H1 (cell line): ENCODE data around the gene LPCAT1. TPM values are rescaled to one million over a fixed set of nuclear protein-coding genes. Genes with fewer than 3 reads are reported as not detected.

Experiments used
- CTCF ChIA-PET: fragments of 300-600 bp; sonication (Branson Sonifier 250); formaldehyde crosslinking; loops from one replicate; lab custom pipeline; 2021; ENCODE audit not compliant: partially characterized antibody; lab: Charles Lee
- POLR2A ChIA-PET: fragments of 300-600 bp; sonication (Branson Sonifier 250); formaldehyde crosslinking; loops from one replicate; lab custom pipeline; 2021; ENCODE audit warnings: inconsistent platforms; ENCODE audit not compliant: partially characterized antibody; lab: Charles Lee
- DNase-seq, 2 experiments: peaks; one replicate each; pipeline versions ENCODE4 v3.0.0 to v3.0.0-alpha.2; 2010 to 2022; ENCODE audit warnings: low spot score in 2 of 2, low read depth in 1 of 2, mixed read lengths in 1 of 2
- FAIRE-seq: peaks from 2 replicates; lab custom pipeline; 2011; peaks lifted over from hg19 to GRCh38; lab: Jason Lieb, UNC
- H2AFZ ChIP-seq: 2 replicates; pipeline ENCODE4 v1.8.1; 2012; ENCODE audit warnings: low read length, inconsistent platforms
- H2AK5ac ChIP-seq: 2 replicates; pipeline ENCODE4 v1.6.1; 2013; ENCODE audit warnings: low read depth, low read length
- H2BK120ac ChIP-seq: replicated peaks from 2 replicates; pipeline ENCODE3; 2013; ENCODE audit warnings: low read depth, low read length, inconsistent platforms
- H2BK12ac ChIP-seq: 2 replicates; pipeline ENCODE4 v1.6.1; 2013; ENCODE audit warnings: low read depth, low read length
- H2BK15ac ChIP-seq: 2 replicates; pipeline ENCODE4 v1.6.1; 2013; ENCODE audit warnings: low read length
- H2BK20ac ChIP-seq: 2 replicates; pipeline ENCODE4 v1.6.1; 2013; ENCODE audit warnings: low read length
- H2BK5ac ChIP-seq: 2 replicates; pipeline ENCODE4 v1.6.1; 2013; ENCODE audit warnings: low read depth, low read length
- H3K14ac ChIP-seq: 2 replicates; pipeline ENCODE4 v1.6.1; 2013; ENCODE audit warnings: inconsistent platforms; ENCODE audit not compliant: insufficient read length
- H3K18ac ChIP-seq: 2 replicates; pipeline ENCODE4 v1.6.1; 2013; ENCODE audit warnings: low read length; ENCODE audit errors: extremely low read depth
- H3K23ac ChIP-seq: 2 replicates; pipeline ENCODE4 v1.6.1; 2013; ENCODE audit warnings: inconsistent platforms; ENCODE audit not compliant: insufficient read length
- H3K23me2 ChIP-seq: 2 replicates; pipeline ENCODE4 v1.6.1; 2013; ENCODE audit warnings: low read depth, low read length
- H3K27ac ChIP-seq: 2 replicates; pipeline ENCODE4 v1.6.1; 2011; ENCODE audit warnings: low read depth, low read length, inconsistent platforms
- H3K27me3 ChIP-seq, 4 experiments: replicated peaks in 1 of 4; 1 replicate in 1 of 4; 2 replicates in 3 of 4; pipeline versions ENCODE4 v1.6.1 to v1.8.1; 2011 to 2013; ENCODE audit warnings: low read length in 3 of 4, mild to moderate bottlenecking in 3 of 4, inconsistent platforms in 2 of 4, mixed read lengths in 2 of 4, moderate library complexity in 1 of 4; ENCODE audit not compliant: control insufficient read depth in 3 of 4, insufficient read depth in 3 of 4; ENCODE audit errors: extremely low read depth in 1 of 4
- H3K36me3 ChIP-seq, 4 experiments: 2 replicates each; pipeline versions ENCODE4 v1.6.1 to v1.8.1; 2011 to 2013; ENCODE audit warnings: mild to moderate bottlenecking in 4 of 4, low read length in 3 of 4, moderate library complexity in 2 of 4, control low read depth in 1 of 4, inconsistent platforms in 1 of 4; ENCODE audit not compliant: insufficient read depth in 4 of 4, control insufficient read depth in 2 of 4
- H3K4ac ChIP-seq: replicated peaks from 2 replicates; pipeline ENCODE3; 2013; ENCODE audit warnings: low read length, low read depth, mixed read lengths, inconsistent platforms; ENCODE audit not compliant: insufficient read length
- H3K4me1 ChIP-seq, 4 experiments: replicated peaks in 1 of 4; 1 replicate in 1 of 4; 2 replicates in 3 of 4; pipeline versions ENCODE4 v1.6.1 to v1.8.1; 2011 to 2013; ENCODE audit warnings: low read length in 3 of 4, inconsistent platforms in 2 of 4, mixed read lengths in 1 of 4; ENCODE audit not compliant: insufficient read depth in 4 of 4, control insufficient read depth in 3 of 4
- H3K4me2 ChIP-seq, 2 experiments: 2 replicates each; pipeline versions ENCODE4 v1.6.1 to v1.8.1; 2011 to 2013; ENCODE audit warnings: low read depth in 2 of 2, low read length in 2 of 2, control low read depth in 1 of 2, inconsistent platforms in 1 of 2, mild to moderate bottlenecking in 1 of 2; ENCODE audit not compliant: insufficient read depth in 1 of 2
- H3K4me3 ChIP-seq, 4 experiments: fragments of 200-600, 300-600 bp in 1 of 4; sonication (generic), shearing (Covaris generic), sonication (Bioruptor Twin) in 1 of 4; 2 replicates each; pipeline versions ENCODE4 v1.5.1 to v1.8.1; 2011 to 2016; ENCODE audit warnings: low read length in 4 of 4, low read depth in 3 of 4, control low read depth in 2 of 4, inconsistent platforms in 2 of 4, mild to moderate bottlenecking in 2 of 4, mixed read lengths in 1 of 4, moderate library complexity in 1 of 4; ENCODE audit not compliant: insufficient read depth in 2 of 4; ENCODE audit errors: extremely low read depth in 1 of 4
- H3K56ac ChIP-seq: replicated peaks from 2 replicates; pipeline ENCODE3; 2013; ENCODE audit warnings: low read depth, mild to moderate bottlenecking, mixed read lengths, low read length, inconsistent platforms; ENCODE audit not compliant: insufficient read length
- H3K79me1 ChIP-seq: 2 replicates; pipeline ENCODE4 v1.6.1; 2013; ENCODE audit warnings: low read depth, low read length, control low read depth
- H3K79me2 ChIP-seq, 2 experiments: 2 replicates each; pipeline versions ENCODE4 v1.6.1 to v1.8.1; 2012 to 2013; ENCODE audit warnings: low read length in 2 of 2, mild to moderate bottlenecking in 2 of 2, inconsistent platforms in 1 of 2; ENCODE audit not compliant: insufficient read depth in 2 of 2, control insufficient read depth in 1 of 2
- H3K9ac ChIP-seq, 4 experiments: replicated peaks in 1 of 4; 1 replicate in 1 of 4; 2 replicates in 3 of 4; pipeline versions ENCODE4 v1.6.1 to v1.8.1; 2011 to 2013; ENCODE audit warnings: low read depth in 3 of 4, low read length in 3 of 4, control low read depth in 2 of 4, mild to moderate bottlenecking in 2 of 4, moderate library complexity in 2 of 4, inconsistent platforms in 1 of 4; ENCODE audit errors: extremely low read depth in 1 of 4
- H3K9me3 ChIP-seq, 2 experiments: 2 replicates each; pipeline versions ENCODE4 v1.6.1 to v1.8.1; 2012 to 2013; ENCODE audit warnings: mild to moderate bottlenecking in 2 of 2, moderate library complexity in 2 of 2, control low read depth in 1 of 2, inconsistent platforms in 1 of 2, low read depth in 1 of 2, low read length in 1 of 2, mixed read lengths in 1 of 2; ENCODE audit not compliant: insufficient read depth in 2 of 2
- H4K20me1 ChIP-seq, 2 experiments: replicated peaks in 1 of 2; 2 replicates each; pipeline versions ENCODE3 to v1.8.1; 2011 to 2013; ENCODE audit warnings: inconsistent platforms in 2 of 2, low read length in 2 of 2, mild to moderate bottlenecking in 1 of 2; ENCODE audit not compliant: insufficient read depth in 2 of 2, control insufficient read depth in 1 of 2
- H4K5ac ChIP-seq: 2 replicates; pipeline ENCODE4 v1.6.1; 2013; ENCODE audit warnings: low read length, low read depth, mixed read lengths, inconsistent platforms; ENCODE audit not compliant: insufficient read length
- H4K8ac ChIP-seq: 2 replicates; pipeline ENCODE4 v1.8.0; 2013; ENCODE audit warnings: mild to moderate bottlenecking, moderate library complexity, low read length, inconsistent platforms; ENCODE audit not compliant: insufficient read depth; ENCODE audit errors: extremely low read depth
- H4K91ac ChIP-seq: replicated peaks from 2 replicates; pipeline ENCODE3; 2013; ENCODE audit warnings: low read length, mixed read lengths, inconsistent platforms; ENCODE audit not compliant: insufficient read length
- KDM1A ChIP-seq: fragments of 200-600, 300-600 bp; sonication (generic); IDR thresholded peaks from 2 replicates; pipeline ENCODE4 v1.7.1; 2016; ENCODE audit warnings: mild to moderate bottlenecking, low read length, borderline replicate concordance
- WGBS, 2 experiments: shearing (Covaris generic) in 1 of 2; methylation state at CpG; one replicate each; pipeline versions ENCODE4 v1.1.6 to v1.1.7; 2013 to 2015; ENCODE audit warnings: low lambda C conversion rate in 2 of 2, mixed read lengths in 2 of 2, inconsistent platforms in 1 of 2, low coverage in 1 of 2, missing lambda C conversion rate in 1 of 2; ENCODE audit not compliant: insufficient replicate concordance in 2 of 2, insufficient coverage in 1 of 2, insufficient read length in 1 of 2; ENCODE audit errors: extremely low coverage in 1 of 2, missing lambda C conversion rate in 1 of 2; 5-methylcytosine and 5-hydroxymethylcytosine counted together
- polyA plus RNA-seq, 7 experiments: library from polyadenylated mRNA; depleted of rRNA in 3 of 7; stranded (reverse) in 5 of 7; unstranded in 2 of 7; fragments of >200 nt in 5 of 7; fragments of 200-250 nt in 2 of 7; gene quantifications; 1 replicate in 5 of 7; 2 replicates in 1 of 7; 4 replicates in 1 of 7; pipeline versions ENCODE4 v1.2.1 to v1.2.3, GENCODE V29; 2011 to 2013; ENCODE audit warnings: missing spikeins in 2 of 7, mixed read lengths in 2 of 7
- total RNA-seq: library from RNA; stranded (reverse); fragmentation: NEBNext Ultra II Directional; extraction: Animal tissue kit (Norgen Biotek cat#: 25700); gene quantifications from 2 replicates; pipeline ENCODE4 v1.2.1, GENCODE V29; 2021
- TF ChIP-seq, protein P1 (sequence below): IDR thresholded peaks from 2 replicates; pipeline ENCODE4 v1.6.1; 2012; ENCODE audit warnings: inconsistent platforms

Gene LPCAT1
- total and polyA plus RNA-seq, 2 of the 8 experiments (the other 6 are each of a cell fraction or from before 2014, with no cell fraction given): 107 to 260 TPM

DNA sequence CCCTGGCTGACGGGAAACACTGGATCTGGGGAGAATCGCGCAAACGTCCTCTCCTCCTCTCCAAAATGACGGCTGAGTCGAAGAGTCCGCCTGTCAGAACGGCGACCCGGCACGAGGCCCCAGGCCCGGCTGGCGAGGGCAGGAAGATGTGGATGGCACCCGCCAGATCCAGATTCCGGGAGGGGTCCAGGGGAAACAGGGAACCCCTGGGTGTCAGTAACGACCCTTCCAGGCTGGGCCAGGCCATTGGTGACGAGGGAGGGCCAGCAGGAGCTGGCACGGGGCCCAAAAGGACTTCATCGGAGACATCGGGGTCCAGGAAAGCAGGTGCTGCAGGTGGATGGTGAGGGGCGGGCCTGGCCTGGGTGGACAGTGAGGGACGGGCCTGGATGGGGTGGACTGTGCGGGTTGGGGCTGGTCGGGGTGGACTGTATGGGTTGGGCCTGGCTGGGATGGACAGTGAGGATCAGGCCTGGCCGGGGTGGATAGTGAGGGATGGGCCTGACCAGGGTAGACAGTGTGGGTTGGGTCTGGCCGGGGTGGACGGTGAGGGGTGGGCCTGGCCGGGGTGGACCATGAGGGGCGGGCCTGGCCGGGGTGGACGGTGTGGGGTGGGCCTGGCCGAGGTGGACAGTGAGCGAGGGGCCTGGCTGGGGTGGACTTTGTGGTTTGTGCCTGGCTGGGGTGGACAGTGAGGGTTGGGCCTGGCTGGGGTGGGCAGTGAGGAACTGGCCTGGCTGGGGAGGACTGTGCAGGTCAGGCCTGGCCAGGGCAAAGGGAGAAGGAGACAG is 92.5 kb downstream of the LPCAT1 start:
- H3K23me2 ChIP-seq: peaks cover 3% of the 10 kb centered on the region; the same call in 1 of the 2 replicates
- H3K4me2 ChIP-seq: no peak overlapping the region
- no peak overlapping the region for H4K5ac ChIP-seq
- H4K91ac ChIP-seq: no peak overlapping the region
- no peak overlapping the region for H2AK5ac ChIP-seq
- TF ChIP-seq, protein P1, sequence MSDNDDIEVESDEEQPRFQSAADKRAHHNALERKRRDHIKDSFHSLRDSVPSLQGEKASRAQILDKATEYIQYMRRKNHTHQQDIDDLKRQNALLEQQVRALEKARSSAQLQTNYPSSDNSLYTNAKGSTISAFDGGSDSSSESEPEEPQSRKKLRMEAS: no peak
- no peak for TF ChIP-seq KDM1A
- ChIA-PET CTCF (no interaction called here), POLR2A (no interaction called here)
- no peaks in the 10 kb centered on the region for H3K36me3 ChIP-seq
- no peak overlapping the region for H3K4me3 ChIP-seq
- WGBS, 2 experiments: 90% methylated on average over 19 of the region's 33 CpGs; no CpG with 5 or more reads in 1 of the 2 experiments
- H3K79me2 ChIP-seq: no peaks in the 10 kb centered on the region
- no peak overlapping the region for H2BK120ac ChIP-seq
- no peak overlapping the region for H3K4ac ChIP-seq
- H4K20me1 ChIP-seq: no peaks in the 10 kb centered on the region
- H4K8ac ChIP-seq: peak overlapping the region; percentile 25; the same call in 1 of the 2 replicates
- H2BK20ac ChIP-seq: no peak overlapping the region
- H3K56ac ChIP-seq: no peak overlapping the region
- no peak overlapping the region for H2AFZ ChIP-seq
- H2BK15ac ChIP-seq: no peak overlapping the region
- H3K23ac ChIP-seq: no peak overlapping the region
- H3K9me3 ChIP-seq: peaks cover 37 to 52% of the 10 kb centered on the region in 2 experiments
- no peaks in the 10 kb centered on the region for H3K79me1 ChIP-seq
- DNase-seq: no peak
- no peak for FAIRE-seq
- no peak overlapping the region for H3K18ac ChIP-seq
- no peak overlapping the region for H2BK12ac ChIP-seq
- H3K9ac ChIP-seq: no peak overlapping the region
- H2BK5ac ChIP-seq: no peak overlapping the region
- H3K27me3 ChIP-seq: peaks cover 0 to 2% (median 0%) of the 10 kb centered on the region in 4 experiments; a peak in 1 of 7 replicates
- H3K4me1 ChIP-seq: no peaks in the 10 kb centered on the region
- no peak overlapping the region for H3K27ac ChIP-seq
- H3K14ac ChIP-seq: no peak overlapping the region
